Activated B cell treated with CpG ODN at 0.5 μM for 24 hours (primary cell): ENCODE results near the gene GVQW3. TPM values are rescaled to one million over a fixed set of nuclear protein-coding genes. Genes with fewer than 3 reads are reported as not detected.

Experiments used
- ATAC-seq: fragments of 200-7000 bp; cut with Tn5 transposase; one replicate; pipeline ENCODE4 v1.10.0; 2021; ENCODE audit warnings: low read depth, mild to moderate bottlenecking, moderate library complexity
- CTCF ChIA-PET: fragments of 350-600 bp; sonication (Branson Sonifier 250); formaldehyde crosslinking; loops from one replicate; lab custom pipeline; 2021; ENCODE audit warnings: antibody characterized with exemption; lab: Charles Lee
- POLR2A ChIA-PET: fragments of 350-600 bp; sonication (Branson Sonifier 250); formaldehyde crosslinking; loops from one replicate; lab custom pipeline; 2021; ENCODE audit warnings: antibody characterized with exemption; lab: Charles Lee
- DNase-seq: peaks from one replicate; pipeline ENCODE4 v3.0.0; 2022
- H3K27ac Mint-ChIP-seq: one replicate; pipeline ENCODE4 v1.8.0; 2020; ENCODE audit warnings: mixed read lengths
- H3K27me3 Mint-ChIP-seq: one replicate; pipeline ENCODE4 v1.8.0; 2021; ENCODE audit warnings: mixed read lengths
- H3K36me3 Mint-ChIP-seq: one replicate; pipeline ENCODE4 v1.8.0; 2021; ENCODE audit warnings: low read depth, mixed read lengths
- H3K4me1 Mint-ChIP-seq: one replicate; pipeline ENCODE4 v1.8.0; 2021; ENCODE audit warnings: mixed read lengths
- H3K4me3 Mint-ChIP-seq: one replicate; pipeline ENCODE4 v1.8.0; 2020; ENCODE audit warnings: mild to moderate bottlenecking, mixed read lengths
- H3K9me3 Mint-ChIP-seq: one replicate; pipeline ENCODE4 v1.8.0; 2020; ENCODE audit warnings: mixed read lengths
- CTCF ChIP-seq: fragments of 200-600 bp; IDR thresholded peaks from one replicate; pipeline ENCODE4 v1.8.0; 2022; ENCODE audit warnings: antibody characterized with exemption, mild to moderate bottlenecking
- intact Hi-C: fragments of 100-400 bp; cut with micrococcal nuclease; formaldehyde crosslinking; loops from one replicate; pipeline ENCODE4 v1.15.1; 2024
- total RNA-seq: library from RNA; stranded (reverse); gene quantifications from 2 replicates; pipeline ENCODE4 v1.2.3, GENCODE V29; 2022

GVQW3 gene
- total RNA-seq, 1 donor from 2014 or later: 3.0 TPM

GRCh38 chr11:76436020-76436419, 54.9 kb downstream of the GVQW3 start:
- ATAC-seq (no peak), DNase-seq (no peak)
- no peaks in the 10 kb centered on the region for H3K4me1 Mint-ChIP-seq
- no peak for TF ChIP-seq CTCF
- ChIA-PET CTCF (no interaction called here), POLR2A (interaction anchor here (0.7 kb wide), 1 partner anchor 616 kb away, joined by 3 read pairs; no protein-coding TSS in a partner anchor)
- no peak overlapping the region for H3K27ac Mint-ChIP-seq
- no peaks in the 10 kb centered on the region for H3K9me3 Mint-ChIP-seq
- intact Hi-C loops: no loop called here
- no peaks in the 10 kb centered on the region for H3K27me3 Mint-ChIP-seq
- H3K36me3 Mint-ChIP-seq: no peaks in the 10 kb centered on the region
- H3K4me3 Mint-ChIP-seq: no peak overlapping the region

- POLR2A ChIA-PET: interaction anchor here (0.7 to 1.9 kb wide), 2 partner anchors 59 to 246 kb away, joined by 4 to 11 read pairs; no protein-coding TSS in a partner anchor
- Mint-ChIP-seq H3K27me3 (no peaks in the 10 kb centered on the region), H3K9me3 (no peaks in the 10 kb centered on the region), H3K27ac (peak overlapping the region; percentile 93), H3K4me3 (peak overlapping the region; percentile 95), H3K4me1 (peaks cover 31% of the 10 kb centered on the region), H3K36me3 (peaks cover 25% of the 10 kb centered on the region)
- no peak for ATAC-seq
- DNase-seq: no peak
- no peak for TF ChIP-seq CTCF
- intact Hi-C loops: loop anchor here (5.0 to 10.0 kb wide), 4 partner anchors 421 to 1191 kb away; partner anchors contain the start of genes ACER3, CLNS1A and UVRAG
- CTCF ChIA-PET: no interaction called here
Measured at GRCh38 chr11:76443268-76443980, 62.3 kb downstream of the GVQW3 start.

GRCh38 chr11:76444065-76444383, 62.9 kb downstream of the GVQW3 start:
- peak overlapping the region; percentile 95 for H3K4me3 Mint-ChIP-seq
- no peak for TF ChIP-seq CTCF
- H3K27ac Mint-ChIP-seq: peak overlapping the region; percentile 93
- intact Hi-C loops: loop anchor here (1.0 to 10.0 kb wide), 7 partner anchors 63 to 1191 kb away; partner anchors contain the start of genes ACER3, CLNS1A, GVQW3 and THAP12
- POLR2A ChIA-PET: interaction anchor here (1.9 kb wide), 1 partner anchor 60 kb away, joined by 4 read pairs; no protein-coding TSS in a partner anchor
- peaks cover 31% of the 10 kb centered on the region for H3K4me1 Mint-ChIP-seq
- ATAC-seq (no peak), DNase-seq (no peak)
- H3K27me3 Mint-ChIP-seq: no peaks in the 10 kb centered on the region
- CTCF ChIA-PET: no interaction called here
- peaks cover 30% of the 10 kb centered on the region for H3K36me3 Mint-ChIP-seq
- H3K9me3 Mint-ChIP-seq: no peaks in the 10 kb centered on the region

- Mint-ChIP-seq H3K4me3 (peak within 1 kb of the TSS; percentile 95), H3K27me3 (no peaks in the 10 kb centered on the region), H3K27ac (peak within 1 kb of the TSS; percentile 93), H3K36me3 (peaks cover 35% of the 10 kb centered on the region), H3K4me1 (peaks cover 31% of the 10 kb centered on the region), H3K9me3 (no peaks in the 10 kb centered on the region)
- TF ChIP-seq CTCF: no peak
- DNase-seq: peak; percentile 78
- peak; percentile 95 for ATAC-seq
- CTCF ChIA-PET: no interaction called here
- intact Hi-C loops: loop anchor here (1.0 to 10.0 kb wide), 9 partner anchors 63 to 1190 kb away; partner anchors contain the start of genes ACER3, CLNS1A, DGAT2 and GVQW3
- POLR2A ChIA-PET: interaction anchor here (0.7 to 1.9 kb wide), 2 partner anchors 60 to 1550 kb away, joined by 3 to 4 read pairs; partner anchors contain the start of gene INTS4
Measured at GRCh38 chr11:76444384-76445120, 63.4 kb downstream of the GVQW3 start, which contains the start of gene EMSY. Gene EMSY, plus strand, starts transcription at chr11:76445018. Its CDS starts 1,921 bp downstream, at chr11:76446939.
